Activated naive CD8-positive, alpha-beta T cell treated with anti-CD3 and anti-CD28 coated beads, Interleukin-2, amount 10 ng/mL, durations not matched to agents 7 days and 5 days (primary cell): ENCODE results near the gene PI4KA. TPM values are rescaled to one million over a fixed set of nuclear protein-coding genes. Genes with fewer than 3 reads are reported as not detected.
"Not testable (repeated sequence)": the region's sequence is repeated elsewhere in the genome, so short reads cannot be mapped to it uniquely, and the experiment has no call there.

Experiments used
- ATAC-seq: fragments of 150-1000 bp; cut with Tn5 transposase; one replicate; pipeline ENCODE4 v1.10.0; 2021; ENCODE audit warnings: low read depth, moderate library complexity
- POLR2A ChIA-PET: fragments of 350-600 bp; sonication (Branson Sonifier 250); formaldehyde crosslinking; loops from one replicate; lab custom pipeline; 2021; ENCODE audit warnings: antibody characterized with exemption; lab: Charles Lee
- DNase-seq: peaks from one replicate; pipeline ENCODE4 v3.0.0; 2021
- H3K27ac Mint-ChIP-seq: one replicate; pipeline ENCODE4 v1.8.0; 2022; ENCODE audit warnings: mild to moderate bottlenecking, mixed read lengths
- H3K27me3 Mint-ChIP-seq: one replicate; pipeline ENCODE4 v1.8.0; 2022; ENCODE audit warnings: mild to moderate bottlenecking, moderate library complexity, mixed read lengths
- H3K36me3 Mint-ChIP-seq: one replicate; pipeline ENCODE4 v1.8.0; 2021; ENCODE audit warnings: mild to moderate bottlenecking, mixed read lengths
- H3K4me1 Mint-ChIP-seq: one replicate; pipeline ENCODE4 v1.8.0; 2021; ENCODE audit warnings: mixed read lengths
- H3K4me3 Mint-ChIP-seq: one replicate; pipeline ENCODE4 v1.8.0; 2022; ENCODE audit warnings: mild to moderate bottlenecking, moderate library complexity, mixed read lengths
- H3K9me3 Mint-ChIP-seq: one replicate; pipeline ENCODE4 v1.8.0; 2021; ENCODE audit warnings: mixed read lengths
- total RNA-seq, 2 experiments: library from RNA; stranded (reverse); gene quantifications; one replicate each; pipeline ENCODE4 v1.2.3, GENCODE V29; 2021

The PI4KA gene
- total RNA-seq, 2 experiments from 2014 or later, result 100 to 106 TPM

GRCh38 chr22:20829491-20830134, 29.0 kb downstream of the PI4KA start:
- ATAC-seq (no peak), DNase-seq (no peak)
- Mint-ChIP-seq H3K27me3 (no peaks in the 10 kb centered on the region), H3K4me3 (no peak overlapping the region), H3K4me1 (no peaks in the 10 kb centered on the region), H3K9me3 (no peaks in the 10 kb centered on the region), H3K36me3 (peaks cover 43% of the 10 kb centered on the region), H3K27ac (no peak overlapping the region)
- POLR2A ChIA-PET, result no interaction called here

- DNase-seq, H3K4me3 Mint-ChIP-seq, ATAC-seq, H3K27me3 Mint-ChIP-seq, H3K27ac Mint-ChIP-seq, H3K4me1 Mint-ChIP-seq, H3K9me3 Mint-ChIP-seq, POLR2A ChIA-PET: not testable (repeated sequence)
- peaks cover 29% of the 10 kb centered on the region for H3K36me3 Mint-ChIP-seq
Measured at GRCh38 chr22:20826373-20827152, 32.0 kb downstream of the PI4KA start.

- Mint-ChIP-seq H3K9me3 (no peaks in the 10 kb centered on the region), H3K27me3 (no peaks in the 10 kb centered on the region), H3K27ac (no peak overlapping the region), H3K4me1 (no peaks in the 10 kb centered on the region), H3K4me3 (no peak overlapping the region), H3K36me3 (peaks cover 28% of the 10 kb centered on the region)
- DNase-seq (no peak), ATAC-seq (no peak)
- POLR2A ChIA-PET, result interaction anchor here (0.6 kb wide), 1 partner anchor 232 kb away, joined by 3 read pairs; no protein-coding TSS in a partner anchor
Measured at GRCh38 chr22:20825624-20826023, 33.0 kb downstream of the PI4KA start.

- not testable (repeated sequence) for H3K27ac Mint-ChIP-seq, H3K4me1 Mint-ChIP-seq, DNase-seq, ATAC-seq, H3K9me3 Mint-ChIP-seq, H3K27me3 Mint-ChIP-seq, H3K4me3 Mint-ChIP-seq
- POLR2A ChIA-PET, result interaction anchor here (0.6 kb wide), 1 partner anchor 232 kb away, joined by 3 read pairs; no protein-coding TSS in a partner anchor
- peaks cover 27% of the 10 kb centered on the region for H3K36me3 Mint-ChIP-seq
Measured at GRCh38 chr22:20825216-20825615, 33.4 kb downstream of the PI4KA start.

- Mint-ChIP-seq H3K4me1 (no peaks in the 10 kb centered on the region), H3K9me3 (no peaks in the 10 kb centered on the region), H3K27ac (no peak overlapping the region), H3K4me3 (no peak overlapping the region), H3K36me3 (peaks cover 17% of the 10 kb centered on the region), H3K27me3 (no peaks in the 10 kb centered on the region)
- DNase-seq (no peak), ATAC-seq (no peak)
- POLR2A ChIA-PET, result no interaction called here
Measured at GRCh38 chr22:20823264-20823663, 35.3 kb downstream of the PI4KA start.

- ATAC-seq, result no peak
- Mint-ChIP-seq H3K4me1 (no peaks in the 10 kb centered on the region), H3K27me3 (no peaks in the 10 kb centered on the region), H3K9me3 (no peaks in the 10 kb centered on the region), H3K36me3 (peaks cover 18% of the 10 kb centered on the region), H3K27ac (no peak overlapping the region), H3K4me3 (no peak overlapping the region)
- DNase-seq, result no peak
- POLR2A ChIA-PET, result no interaction called here
Measured at GRCh38 chr22:20822240-20822639, 36.4 kb downstream of the PI4KA start.

- DNase-seq, H3K4me1 Mint-ChIP-seq, H3K9me3 Mint-ChIP-seq, H3K4me3 Mint-ChIP-seq, POLR2A ChIA-PET, H3K27me3 Mint-ChIP-seq, ATAC-seq, H3K27ac Mint-ChIP-seq: not testable (repeated sequence)
- peaks cover 14% of the 10 kb centered on the region for H3K36me3 Mint-ChIP-seq
Measured at GRCh38 chr22:20821717-20822239, 36.8 kb downstream of the PI4KA start.

- no peaks in the 10 kb centered on the region for H3K9me3 Mint-ChIP-seq
- DNase-seq, result no peak
- no peaks in the 10 kb centered on the region for H3K4me1 Mint-ChIP-seq
- peaks cover 11% of the 10 kb centered on the region for H3K36me3 Mint-ChIP-seq
- no peak overlapping the region for H3K4me3 Mint-ChIP-seq
- POLR2A ChIA-PET, result no interaction called here
- H3K27me3 Mint-ChIP-seq, result no peaks in the 10 kb centered on the region
- ATAC-seq, result no peak
- no peak overlapping the region for H3K27ac Mint-ChIP-seq
Measured at GRCh38 chr22:20819471-20819870, 39.1 kb downstream of the PI4KA start.

GRCh38 chr22:20818471-20818870, 40.1 kb downstream of the PI4KA start:
- Mint-ChIP-seq H3K4me3 (no peak overlapping the region), H3K9me3 (no peaks in the 10 kb centered on the region), H3K4me1 (peaks cover 2% of the 10 kb centered on the region), H3K36me3 (peaks cover 14% of the 10 kb centered on the region), H3K27ac (no peak overlapping the region), H3K27me3 (no peaks in the 10 kb centered on the region)
- POLR2A ChIA-PET, result no interaction called here
- DNase-seq, result no peak
- no peak for ATAC-seq

GRCh38 chr22:20816559-20816958, 42.1 kb downstream of the PI4KA start:
- H3K27ac Mint-ChIP-seq, result no peak overlapping the region
- no peak for ATAC-seq
- POLR2A ChIA-PET, result no interaction called here
- peaks cover 23% of the 10 kb centered on the region for H3K36me3 Mint-ChIP-seq
- no peaks in the 10 kb centered on the region for H3K27me3 Mint-ChIP-seq
- H3K9me3 Mint-ChIP-seq, result no peaks in the 10 kb centered on the region
- H3K4me1 Mint-ChIP-seq, result peaks cover 6% of the 10 kb centered on the region
- H3K4me3 Mint-ChIP-seq, result no peak overlapping the region
- no peak for DNase-seq

- Mint-ChIP-seq H3K27me3 (no peaks in the 10 kb centered on the region), H3K4me1 (peaks cover 16% of the 10 kb centered on the region), H3K4me3 (no peak overlapping the region), H3K9me3 (no peaks in the 10 kb centered on the region), H3K36me3 (peaks cover 26% of the 10 kb centered on the region), H3K27ac (no peak overlapping the region)
- DNase-seq, result no peak
- POLR2A ChIA-PET, result no interaction called here
- ATAC-seq, result no peak
Measured at GRCh38 chr22:20815477-20816050, 43.0 kb downstream of the PI4KA start.

- H3K9me3 Mint-ChIP-seq, result no peaks in the 10 kb centered on the region
- H3K4me1 Mint-ChIP-seq, result peaks cover 25% of the 10 kb centered on the region
- peaks cover 29% of the 10 kb centered on the region for H3K36me3 Mint-ChIP-seq
- POLR2A ChIA-PET, result no interaction called here
- no peak overlapping the region for H3K27ac Mint-ChIP-seq
- ATAC-seq (no peak), DNase-seq (no peak)
- H3K4me3 Mint-ChIP-seq, result no peak overlapping the region
- no peaks in the 10 kb centered on the region for H3K27me3 Mint-ChIP-seq
Measured at GRCh38 chr22:20814221-20814808, 44.3 kb downstream of the PI4KA start.

GRCh38 chr22:20813056-20813455, 45.6 kb downstream of the PI4KA start:
- ATAC-seq (no peak), DNase-seq (no peak)
- Mint-ChIP-seq H3K36me3 (peaks cover 28% of the 10 kb centered on the region), H3K4me1 (peaks cover 27% of the 10 kb centered on the region), H3K27me3 (no peaks in the 10 kb centered on the region), H3K4me3 (no peak overlapping the region), H3K9me3 (no peaks in the 10 kb centered on the region), H3K27ac (no peak overlapping the region)
- POLR2A ChIA-PET, result interaction anchor here (0.5 kb wide), 1 partner anchor 22 kb away, joined by 4 read pairs; no protein-coding TSS in a partner anchor
